ENCODE data around the gene CDK17.
A peak's percentile ranks its signal among the peaks of the same experiment; 100 is the strongest.

- no peak for TF ChIP-seq CSDC2 (CRISPR knock-in tag; IDR thresholded peaks at IDR 0.05)
- no peak for TF ChIP-seq CREB5 (CRISPR knock-in tag; IDR thresholded peaks at IDR 0.05; ENCODE audit: low read depth)
- TF ChIP-seq PATZ1 (CRISPR knock-in tag; IDR thresholded peaks at IDR 0.05; ENCODE audit: borderline replicate concordance) = peak; percentile 41; the same call in 1 of the 2 replicates
- no peak for TF ChIP-seq ZFP30 (CRISPR knock-in tag; IDR thresholded peaks at IDR 0.05)
- TF ChIP-seq ZFP3 (CRISPR knock-in tag; IDR thresholded peaks at IDR 0.05) = no peak
- TF ChIP-seq CSRNP3 (CRISPR knock-in tag; IDR thresholded peaks at IDR 0.05) = no peak
- TF ChIP-seq RARB (CRISPR knock-in tag; IDR thresholded peaks at IDR 0.05) = no peak
- TF ChIP-seq TSHZ2 (CRISPR knock-in tag; IDR thresholded peaks at IDR 0.05) = peak; percentile 87
- no peak for TF ChIP-seq ARNTL (CRISPR knock-in tag; IDR thresholded peaks at IDR 0.05; ENCODE audit: borderline replicate concordance, low read depth)
- no peak for TF ChIP-seq SNAI2 (CRISPR knock-in tag; IDR thresholded peaks at IDR 0.05)
- peak; percentile 62 for TF ChIP-seq TOX (CRISPR knock-in tag; IDR thresholded peaks at IDR 0.05; ENCODE audit: borderline replicate concordance)
- no peak for TF ChIP-seq OSR1 (CRISPR knock-in tag; IDR thresholded peaks at IDR 0.05)
- no peak for TF ChIP-seq ESRRG (CRISPR knock-in tag; IDR thresholded peaks at IDR 0.05)
- no peak for TF ChIP-seq ZNF70 (CRISPR knock-in tag; IDR thresholded peaks at IDR 0.05)
Measured at GRCh38 chr12:96239711-96240635, 160.3 kb downstream of the CDK17 start.
